Stimulated activated naive CD8-positive, alpha-beta T cell treated with anti-CD3 and anti-CD28 coated beads, Interleukin-15, Interleukin-2, amounts not matched to agents 100 U/mL and 50 U/mL, for 24 hours (primary cell): ENCODE results near the gene PDE4B.
"Not testable (repeated sequence)": the region's sequence is repeated elsewhere in the genome, so short reads cannot be mapped to it uniquely, and the experiment has no call there.

ENCODE experiments used
- ATAC-seq: fragments of 150-1000 bp; cut with Tn5 transposase; one replicate; pipeline ENCODE4 v1.10.0; 2021
- DNase-seq: peaks from one replicate; pipeline ENCODE4 v3.0.0; 2021

PDE4B gene

GRCh38 chr1:66136423-66136822 is 343.7 kb downstream of the PDE4B start:
- not testable (repeated sequence) for ATAC-seq, DNase-seq

GRCh38 chr1:66137235-66137634 is 344.5 kb downstream of the PDE4B start:
- ATAC-seq (peak; percentile 92), DNase-seq (no peak)

DNA sequence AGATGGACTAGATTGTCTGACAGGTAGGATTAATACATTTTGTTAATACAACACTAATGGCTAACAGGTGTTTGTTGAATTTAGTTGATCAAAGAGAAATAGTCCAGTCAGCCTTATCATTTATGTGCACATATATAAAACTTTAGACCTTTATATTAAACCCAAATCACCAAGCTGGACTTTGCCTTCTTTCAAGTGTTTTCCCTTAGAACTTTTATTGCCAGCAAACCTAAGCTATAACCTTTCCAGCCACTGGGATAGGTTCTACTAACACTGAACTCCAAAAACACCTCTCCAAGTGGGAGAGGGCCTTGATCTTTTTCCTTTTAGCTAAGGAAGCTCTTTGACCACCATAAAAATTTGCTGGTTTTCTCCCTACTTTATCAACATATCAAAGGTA is 345.9 kb downstream of the PDE4B start:
- DNase-seq (no peak), ATAC-seq (no peak)

- ATAC-seq (no peak), DNase-seq (no peak)
Measured at GRCh38 chr1:66140072-66140471, 347.4 kb downstream of the PDE4B start.

DNA sequence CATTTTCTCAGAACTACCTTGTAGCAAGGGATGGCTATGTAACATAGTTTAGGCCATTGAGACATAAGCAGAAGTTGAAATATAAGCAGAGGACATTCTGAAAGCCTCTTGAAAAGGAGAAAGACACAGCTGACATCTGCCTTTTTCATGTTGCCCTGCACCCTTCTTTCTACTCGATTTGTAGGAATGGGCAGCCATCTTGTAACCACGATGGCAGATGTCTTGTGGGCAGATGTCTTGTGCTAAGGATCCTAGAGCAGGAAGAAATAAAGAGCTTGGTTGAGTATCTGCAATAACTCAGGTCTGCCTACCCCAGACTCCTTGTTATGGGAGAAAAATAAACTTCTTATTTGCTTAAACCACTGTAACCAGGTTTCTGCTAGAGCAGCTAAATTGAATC is 351.0 kb downstream of the PDE4B start:
- ATAC-seq = no peak
- DNase-seq = no peak

DNA sequence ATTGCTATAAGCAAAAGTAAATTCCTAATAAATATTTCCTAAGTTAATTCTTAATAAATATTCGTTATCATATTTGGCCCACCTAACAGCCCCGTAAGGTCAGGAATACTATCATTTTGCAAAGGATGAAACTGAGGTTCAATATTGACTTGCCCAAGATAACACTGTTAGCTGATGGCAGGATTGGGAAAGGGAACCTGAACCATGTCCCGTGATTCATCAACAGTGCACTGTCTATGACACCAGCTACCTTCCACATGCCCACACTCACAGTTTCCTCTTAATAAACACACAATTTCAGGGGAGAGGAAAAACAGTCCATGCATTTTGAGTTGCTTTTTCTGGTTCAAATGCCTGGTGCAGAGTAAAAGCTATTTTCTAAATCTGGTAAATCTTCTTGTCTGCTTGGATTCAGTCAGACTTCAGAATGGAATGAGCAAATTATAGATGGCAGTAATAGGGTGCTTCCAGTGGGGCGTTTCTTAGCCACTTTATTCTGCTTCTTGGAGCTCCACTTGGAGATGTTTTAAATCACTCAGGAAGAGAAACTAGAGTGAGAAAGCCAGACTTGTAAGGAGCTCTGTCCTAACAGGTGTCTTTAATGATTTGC is 354.6 kb downstream of the PDE4B start:
- ATAC-seq (no peak), DNase-seq (no peak)

GRCh38 chr1:66152034-66152433 is 359.3 kb downstream of the PDE4B start:
- ATAC-seq (no peak), DNase-seq (no peak)

DNA sequence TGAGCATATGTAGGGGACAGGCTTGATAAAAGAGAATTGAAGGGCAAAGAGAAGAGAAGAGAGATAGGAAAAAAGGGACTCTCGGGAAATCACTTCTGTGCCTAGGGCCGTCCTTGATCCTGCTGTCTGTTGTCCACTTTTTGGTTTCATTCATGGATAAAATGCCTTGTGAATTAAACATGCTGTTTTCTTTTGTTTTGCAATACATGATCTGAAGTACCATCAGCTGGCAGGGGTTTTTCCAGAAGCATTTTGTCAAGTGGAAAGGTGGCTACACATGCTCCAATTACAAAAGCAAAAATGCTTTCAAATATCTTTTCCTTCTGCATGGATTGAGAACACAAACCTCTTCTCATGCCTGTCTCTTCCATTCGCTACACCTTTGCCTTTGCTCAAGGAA is 361.7 kb downstream of the PDE4B start:
- ATAC-seq (no peak), DNase-seq (no peak)

DNA sequence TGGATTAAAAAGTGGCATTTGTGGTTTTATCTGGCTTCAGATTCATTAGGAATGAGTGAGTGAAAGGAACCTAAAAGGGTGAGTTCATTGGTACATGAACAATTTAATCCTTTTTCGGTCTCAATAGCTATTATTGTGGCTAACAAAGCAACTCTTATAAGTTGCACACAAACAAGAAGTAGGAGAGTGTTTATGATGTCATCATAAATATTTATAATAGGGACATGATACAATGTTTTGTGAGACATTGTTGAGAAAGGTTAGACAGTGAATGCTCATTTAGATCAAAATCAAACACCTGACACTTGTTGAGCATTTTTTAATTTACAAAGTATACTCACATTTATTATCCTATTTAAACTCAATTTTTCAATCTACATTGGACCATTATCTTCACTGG is 363.4 kb downstream of the PDE4B start:
- no peak for ATAC-seq
- no peak for DNase-seq

GRCh38 chr1:66159800-66160199 is 367.1 kb downstream of the PDE4B start:
- DNase-seq (no peak), ATAC-seq (no peak)

- no peak for DNase-seq
- ATAC-seq = no peak
Measured at GRCh38 chr1:66160719-66161118, 368.0 kb downstream of the PDE4B start.

- no peak for ATAC-seq
- DNase-seq = no peak
Measured at GRCh38 chr1:66166753-66167152, 374.1 kb downstream of the PDE4B start.

GRCh38 chr1:66167267-66167666 is 374.6 kb downstream of the PDE4B start:
- ATAC-seq = no peak
- DNase-seq = no peak

GRCh38 chr1:66168467-66168887 is 375.8 kb downstream of the PDE4B start:
- DNase-seq (no peak), ATAC-seq (no peak)

DNA sequence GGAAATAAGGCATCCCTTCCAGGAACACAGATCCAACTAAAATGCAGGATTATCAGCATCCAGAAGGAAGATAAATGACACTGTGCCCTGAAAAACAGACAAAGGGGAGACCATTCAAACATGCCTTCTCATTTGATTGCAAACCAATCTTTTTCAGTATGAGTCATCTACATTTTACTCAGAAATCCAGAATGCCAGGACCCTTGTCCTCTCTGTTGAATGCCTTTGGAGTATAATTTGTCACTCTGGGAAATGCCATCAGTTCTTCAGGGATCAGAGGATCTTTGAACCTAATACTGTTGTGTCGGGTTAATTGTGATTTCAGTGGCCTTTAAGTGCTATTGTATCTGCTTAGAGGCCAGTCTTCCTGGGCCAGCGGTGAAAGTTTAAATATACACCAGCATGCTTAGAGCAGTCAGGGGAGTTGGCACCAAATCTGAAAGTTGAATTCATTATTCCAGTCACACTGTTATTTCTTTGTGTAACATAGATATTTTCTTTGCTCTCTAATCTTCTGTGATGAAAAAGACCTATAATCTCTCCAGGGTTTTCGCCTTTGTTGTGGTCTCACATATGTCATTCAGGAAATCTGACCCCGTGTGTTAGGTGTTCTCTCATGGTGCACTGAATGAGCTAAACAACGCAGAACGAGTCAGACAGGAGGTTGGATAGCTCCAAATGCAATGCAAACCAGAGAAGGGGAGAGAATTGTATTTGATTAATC is 376.4 kb downstream of the PDE4B start:
- peak; percentile 80 for ATAC-seq
- no peak for DNase-seq

DNA sequence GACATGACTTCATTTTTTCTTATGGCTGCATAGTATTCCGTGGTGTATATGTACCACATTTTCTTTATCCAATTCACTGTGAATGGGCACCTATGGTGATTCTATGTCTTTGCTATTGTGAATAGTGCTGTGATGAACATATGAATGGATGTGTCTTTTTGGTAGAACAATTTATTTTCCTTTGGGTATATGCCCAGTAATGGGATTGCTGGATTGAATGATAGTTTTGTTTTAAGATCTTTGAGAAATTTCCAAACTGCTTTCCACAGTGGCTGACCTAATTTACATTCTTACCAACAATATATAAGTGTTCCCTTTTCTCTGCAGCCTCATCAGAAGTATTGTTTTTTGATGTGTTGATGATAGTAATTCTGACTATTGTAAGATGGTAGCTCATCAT is 379.6 kb downstream of the PDE4B start:
- ATAC-seq = no peak
- DNase-seq = no peak

- ATAC-seq = no peak
- no peak for DNase-seq
Measured at GRCh38 chr1:66175098-66175497, 382.4 kb downstream of the PDE4B start.

DNA sequence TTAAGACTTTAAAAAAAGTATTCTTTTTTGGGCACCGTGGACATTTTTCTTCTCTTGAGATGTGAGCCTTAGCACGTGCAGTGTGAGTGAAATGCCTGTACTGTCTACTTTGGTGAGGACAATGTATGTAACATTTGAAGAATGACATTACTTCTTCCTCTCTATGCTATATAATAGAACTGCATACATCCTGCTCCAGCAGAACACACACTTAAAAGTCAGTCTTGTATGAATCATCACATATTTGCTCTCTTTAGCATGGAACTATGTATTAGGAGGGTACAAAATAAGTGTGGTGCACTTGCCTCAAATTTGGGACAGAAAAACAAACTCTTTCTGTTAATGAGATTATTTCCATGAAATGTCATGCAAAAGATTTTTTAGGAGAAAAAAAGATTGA is 382.9 kb downstream of the PDE4B start:
- no peak for DNase-seq
- ATAC-seq = no peak

DNA sequence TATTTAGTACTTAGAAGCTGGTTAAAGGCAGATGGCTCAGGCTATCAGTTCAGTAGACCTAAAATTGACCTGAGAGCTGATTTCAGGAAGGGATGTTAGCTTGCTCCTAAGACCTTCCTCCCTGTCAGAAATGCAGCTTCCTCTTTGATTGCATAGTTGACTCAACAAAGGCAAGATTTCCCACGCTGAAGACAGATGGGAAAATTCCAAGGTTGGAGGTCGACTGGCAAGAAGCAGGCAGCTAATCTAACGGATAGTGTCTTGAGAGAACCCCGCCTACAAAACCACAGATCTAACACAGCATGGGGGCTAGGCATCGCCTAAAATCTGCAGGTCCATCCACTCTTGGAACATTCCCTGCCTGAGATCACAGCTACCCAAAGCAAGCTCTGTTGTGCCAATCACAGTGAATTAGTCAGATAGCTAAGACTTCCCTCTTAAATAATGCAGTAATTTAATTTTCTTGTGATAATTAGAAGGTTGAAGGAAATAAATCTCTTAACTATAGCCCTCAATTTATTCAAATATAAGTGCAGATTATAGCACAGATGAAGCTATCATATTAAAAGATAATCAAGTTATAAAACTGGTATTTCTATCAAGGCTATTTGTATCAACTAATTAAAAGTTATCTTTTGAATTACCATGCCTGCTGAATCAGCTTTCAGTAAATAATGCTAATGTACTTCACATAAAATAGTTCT is 383.5 kb downstream of the PDE4B start:
- no peak for DNase-seq
- no peak for ATAC-seq

- ATAC-seq (no peak), DNase-seq (no peak)
Measured at GRCh38 chr1:66176832-66177231, 384.1 kb downstream of the PDE4B start.

- no peak for ATAC-seq
Measured at GRCh38 chr1:66177510-66177909, 384.8 kb downstream of the PDE4B start.

DNA sequence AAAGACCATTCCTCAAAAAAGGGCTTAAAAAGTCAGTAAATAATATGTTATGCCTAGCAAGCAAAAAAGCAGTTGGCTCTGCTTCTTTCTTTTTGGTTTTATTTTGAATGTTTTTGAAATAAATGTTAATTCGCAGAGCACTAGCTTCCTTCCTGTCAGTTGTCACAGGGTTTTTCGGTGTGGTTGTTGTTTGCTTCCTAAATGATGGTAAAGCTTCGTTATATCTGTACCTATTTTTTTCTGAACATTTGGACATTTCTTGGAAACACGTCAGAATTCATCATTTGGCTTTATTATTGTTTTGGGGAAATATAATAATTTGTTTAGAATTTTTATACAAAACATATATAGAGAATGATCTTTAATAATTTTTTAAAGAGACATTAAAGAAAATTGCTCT is 389.3 kb downstream of the PDE4B start:
- ATAC-seq (no peak), DNase-seq (no peak)

More at GRCh38 chr1:66177510-66177909, 384.8 kb downstream of the PDE4B start:
- no peak for DNase-seq

- peak; percentile 24 for DNase-seq
Measured at GRCh38 chr1:66182551-66183178, 390.0 kb downstream of the PDE4B start.

More at GRCh38 chr1:66182551-66183178, 390.0 kb downstream of the PDE4B start:
- peak; percentile 99 for ATAC-seq
